K562 (cell line): ENCODE measurements around the gene PSEN1. TPM values are rescaled to one million over a fixed set of nuclear protein-coding genes. Genes with fewer than 3 reads are reported as not detected.

Experiments
- ATAC-seq: fragments of 200-7000 bp; cut with Tn5 transposase; 3 replicates; pipeline ENCODE4 v1.9.1; 2020; ENCODE audit warnings: moderate library complexity
- BruUV-seq: library from RNA; stranded (reverse); fragments of 400-500 nt; replicated peaks from 2 replicates; lab custom pipeline; 2021; lab: Mats Ljungman, UMichigan
- CTCF ChIA-PET: fragments of 300-600 bp; formaldehyde crosslinking; extraction: SDS; loops from one replicate; lab custom pipeline; 2021; ENCODE audit warnings: low intra/inter-chr PET ratio; lab: Yijun Ruan, JAX
- POLR2A ChIA-PET: fragments of 300-600, 350-650 bp; sonication (Branson Sonifier 250); formaldehyde crosslinking; extraction: SDS; loops from one replicate; lab custom pipeline; 2021; ENCODE audit warnings: antibody characterized with exemption, inconsistent platforms; lab: Yijun Ruan, JAX
- DNase-seq, 4 experiments: peaks; one replicate each; pipeline versions ENCODE4 v3.0.0 to v3.0.0-alpha.2; 2011 to 2018; ENCODE audit warnings: low spot score in 3 of 4, mixed read lengths in 3 of 4; ENCODE audit errors: extremely low read depth in 1 of 4
- FAIRE-seq: peaks from 2 replicates; lab custom pipeline; 2011; peaks lifted over from hg19 to GRCh38; lab: Jason Lieb, UNC
- H2AFZ ChIP-seq: 2 replicates; pipeline ENCODE4 v1.6.0; 2011; ENCODE audit warnings: low read depth, low read length, control low read depth, inconsistent platforms
- H3K27ac ChIP-seq: fragments of 200-600 bp; 3 replicates; pipeline ENCODE4 v1.8.0; 2011; ENCODE audit warnings: low read depth, mild to moderate bottlenecking, control low read depth, inconsistent platforms, low read length, moderate library complexity, mixed read lengths; ENCODE audit errors: extremely low read depth
- H3K27me3 ChIP-seq, 2 experiments: fragments of 300-600 bp in 1 of 2; 2 replicates in 1 of 2; 3 replicates in 1 of 2; pipeline versions ENCODE4 v1.6.0 to v1.8.0; 2011; ENCODE audit warnings: inconsistent platforms in 2 of 2, low read length in 2 of 2, mild to moderate bottlenecking in 1 of 2, mixed read lengths in 1 of 2, moderate library complexity in 1 of 2; ENCODE audit not compliant: control insufficient read depth in 2 of 2, insufficient read depth in 2 of 2
- H3K36me3 ChIP-seq: fragments of 300-600 bp; 3 replicates; pipeline ENCODE4 v1.8.0; 2011; ENCODE audit warnings: mild to moderate bottlenecking, low read length, inconsistent platforms; ENCODE audit not compliant: control insufficient read depth, insufficient read depth
- H3K4me1 ChIP-seq, 2 experiments: fragments of 200-600 bp in 1 of 2; replicated peaks in 1 of 2; 2 replicates in 1 of 2; 3 replicates in 1 of 2; pipeline versions ENCODE4 v1.5.1 to v1.8.0; 2011; ENCODE audit warnings: inconsistent platforms in 2 of 2, low read length in 2 of 2, mild to moderate bottlenecking in 1 of 2, mixed read lengths in 1 of 2, moderate library complexity in 1 of 2; ENCODE audit not compliant: control insufficient read depth in 2 of 2, insufficient read depth in 2 of 2
- H3K4me2 ChIP-seq: 2 replicates; pipeline ENCODE4 v1.6.1; 2011; ENCODE audit warnings: low read length, control low read depth, inconsistent platforms, mixed read lengths; ENCODE audit not compliant: insufficient read depth
- H3K4me3 ChIP-seq: fragments of 200-600 bp; sonication (generic), shearing (Covaris generic); 2 replicates; pipeline ENCODE4 v1.5.1; 2016; ENCODE audit warnings: control low read depth, inconsistent platforms
- H3K79me2 ChIP-seq: fragments of 200-600 bp; 3 replicates; pipeline ENCODE4 v1.8.0; 2011; ENCODE audit warnings: low read length, inconsistent platforms; ENCODE audit not compliant: control insufficient read depth, insufficient read depth
- H3K9ac ChIP-seq, 2 experiments: 2 replicates each; pipeline versions ENCODE4 v1.6.0 to v1.6.1; 2011; ENCODE audit warnings: low read depth in 2 of 2, low read length in 2 of 2, control low read depth in 1 of 2, inconsistent platforms in 1 of 2, mild to moderate bottlenecking in 1 of 2, mixed read lengths in 1 of 2; ENCODE audit not compliant: insufficient read depth in 1 of 2
- H3K9me1 ChIP-seq: one replicate; pipeline ENCODE4 v1.6.0; 2011; ENCODE audit warnings: inconsistent platforms, mild to moderate bottlenecking, low read length, moderate library complexity; ENCODE audit not compliant: control insufficient read depth, insufficient read depth
- H3K9me3 ChIP-seq: replicated peaks from 2 replicates; pipeline ENCODE4 v1.5.1; 2011; ENCODE audit warnings: low read depth, low read length, inconsistent platforms; ENCODE audit not compliant: control insufficient read depth, insufficient read depth
- H4K20me1 ChIP-seq: replicated peaks from 2 replicates; pipeline ENCODE4 v1.6.1; 2011; ENCODE audit warnings: low read length, inconsistent platforms, mixed read lengths; ENCODE audit not compliant: control insufficient read depth, insufficient read depth
- JUND ChIP-seq, 2 experiments: IDR thresholded peaks; 2 replicates in 1 of 2; 3 replicates in 1 of 2; pipeline ENCODE4 v1.6.1; 2011; ENCODE audit warnings: borderline replicate concordance in 2 of 2, low read depth in 2 of 2, low read length in 2 of 2, improper control_type of control experiment in 1 of 2, missing biosample characterization in 1 of 2, missing genetic modification characterization in 1 of 2, missing genetic modification reagents in 1 of 2
- NBN ChIP-seq: fragments of 450-650 bp; IDR thresholded peaks from 2 replicates; pipeline ENCODE4 v1.6.1; 2016; ENCODE audit warnings: low read depth, mild to moderate bottlenecking
- WGBS: fragments of 100-300 bp; shearing (Covaris generic); methylation state at CpG from one replicate; pipeline ENCODE4 v1.1.6; 2016; ENCODE audit warnings: low coverage, mixed read lengths; ENCODE audit not compliant: insufficient coverage; ENCODE audit errors: missing lambda C conversion rate; 5-methylcytosine and 5-hydroxymethylcytosine counted together
- in situ Hi-C: fragments of 300-500 bp; cut with MboI; formaldehyde crosslinking; loops from 4 replicates; pipeline ENCODE4 v1.15.0; 2018; ENCODE audit warnings: inconsistent platforms, mixed read lengths
- intact Hi-C: fragments of 100-400 bp; cut with micrococcal nuclease; formaldehyde crosslinking; loops from 2 replicates; pipeline ENCODE4 v1.14.2; 2022
- polyA plus RNA-seq, 8 experiments: library from polyadenylated mRNA; depleted of rRNA in 4 of 8; stranded (reverse) in 5 of 8; unstranded in 3 of 8; fragments of >200 nt; fragmentation: Nextera tagmentation in 2 of 8; fragmentation: Illumina TruSeq in 1 of 8; extraction: Ambion mirVana in 2 of 8; extraction: Trizol in 1 of 8; gene quantifications; 2 replicates each; pipeline versions ENCODE4 v1.2.1 to v1.2.3, GENCODE V29; 2011 to 2014; ENCODE audit warnings: inconsistent platforms in 1 of 8, missing spikeins in 1 of 8
- total RNA-seq, 7 experiments: library from RNA; depleted of rRNA in 6 of 7; stranded (reverse); fragments of >200 nt in 6 of 7; fragmentation: Illumina TruSeq in 2 of 7; extraction: Trizol in 2 of 7; gene quantifications; 2 replicates each; pipeline versions ENCODE4 v1.2.1 to v1.2.3, GENCODE V29; 2011 to 2021; ENCODE audit warnings: low replicate concordance in 1 of 7
- TF ChIP-seq, protein P1 (sequence below): sonication (generic); formaldehyde crosslinking; IDR thresholded peaks from 2 replicates; pipeline ENCODE4 v1.8.0; 2022; ENCODE audit warnings: mild to moderate bottlenecking, missing genetic modification reagents

Gene PSEN1
- total and polyA plus RNA-seq, 9 of the 15 experiments (the other 6 are each of a cell fraction or from before 2014, with no cell fraction given), result 6.5 to 25.2 (median 14.3) TPM

- Histone ChIP-seq H3K4me1 (peaks cover 0 to 15% of the 10 kb centered on the region in 2 experiments; a peak in 2 of 5 replicates), H3K36me3 (no peaks in the 10 kb centered on the region), H3K9me1 (no peaks in the 10 kb centered on the region), H3K27me3 (no peaks in the 10 kb centered on the region), H3K4me2 (no peak overlapping the region), H4K20me1 (no peaks in the 10 kb centered on the region), H2AFZ (no peak overlapping the region), H3K9ac (no peak overlapping the region), H3K4me3 (no peak overlapping the region), H3K9me3 (no peaks in the 10 kb centered on the region), H3K27ac (no peak overlapping the region), H3K79me2 (no peaks in the 10 kb centered on the region)
- TF ChIP-seq JUND (IDR thresholded peaks at IDR 0.05; ENCODE audit: borderline replicate concordance, low read depth, low read length) (no peak), JUND (tag; IDR thresholded peaks at IDR 0.05; ENCODE audit: borderline replicate concordance, low read depth, low read length) (no peak), NBN (no peak)
- TF ChIP-seq, protein P1, sequence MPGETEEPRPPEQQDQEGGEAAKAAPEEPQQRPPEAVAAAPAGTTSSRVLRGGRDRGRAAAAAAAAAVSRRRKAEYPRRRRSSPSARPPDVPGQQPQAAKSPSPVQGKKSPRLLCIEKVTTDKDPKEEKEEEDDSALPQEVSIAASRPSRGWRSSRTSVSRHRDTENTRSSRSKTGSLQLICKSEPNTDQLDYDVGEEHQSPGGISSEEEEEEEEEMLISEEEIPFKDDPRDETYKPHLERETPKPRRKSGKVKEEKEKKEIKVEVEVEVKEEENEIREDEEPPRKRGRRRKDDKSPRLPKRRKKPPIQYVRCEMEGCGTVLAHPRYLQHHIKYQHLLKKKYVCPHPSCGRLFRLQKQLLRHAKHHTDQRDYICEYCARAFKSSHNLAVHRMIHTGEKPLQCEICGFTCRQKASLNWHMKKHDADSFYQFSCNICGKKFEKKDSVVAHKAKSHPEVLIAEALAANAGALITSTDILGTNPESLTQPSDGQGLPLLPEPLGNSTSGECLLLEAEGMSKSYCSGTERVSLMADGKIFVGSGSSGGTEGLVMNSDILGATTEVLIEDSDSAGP (CRISPR knock-in tag), result no peak
- ATAC-seq (no peak), DNase-seq (no peak), FAIRE-seq (no peak)
- BruUV-seq, result no TSS peak
- intact Hi-C loops, result no loop called here
- in situ Hi-C loops, result no loop called here
- ChIA-PET POLR2A (interaction anchor here (0.6 to 1.6 kb wide), 3 partner anchors 11 to 1966 kb away, joined by 3 to 5 read pairs (median 4); no protein-coding TSS in a partner anchor), CTCF (no interaction called here)
- WGBS, result 18% methylated on average over 4 of the region's 7 CpGs
These were observed 127.3 kb downstream of the PSEN1 start for GRCh38 chr14:73263606-73264005.
